Measurements from ENCODE around the gene UBN1.
"Not testable (repeated sequence)": the region's sequence is repeated elsewhere in the genome, so short reads cannot be mapped to it uniquely, and the experiment has no call there.

Gene UBN1

GRCh38 chr16:4886151-4886550, 38.9 kb downstream of the UBN1 start:
- no peak for DNase-seq

DNA sequence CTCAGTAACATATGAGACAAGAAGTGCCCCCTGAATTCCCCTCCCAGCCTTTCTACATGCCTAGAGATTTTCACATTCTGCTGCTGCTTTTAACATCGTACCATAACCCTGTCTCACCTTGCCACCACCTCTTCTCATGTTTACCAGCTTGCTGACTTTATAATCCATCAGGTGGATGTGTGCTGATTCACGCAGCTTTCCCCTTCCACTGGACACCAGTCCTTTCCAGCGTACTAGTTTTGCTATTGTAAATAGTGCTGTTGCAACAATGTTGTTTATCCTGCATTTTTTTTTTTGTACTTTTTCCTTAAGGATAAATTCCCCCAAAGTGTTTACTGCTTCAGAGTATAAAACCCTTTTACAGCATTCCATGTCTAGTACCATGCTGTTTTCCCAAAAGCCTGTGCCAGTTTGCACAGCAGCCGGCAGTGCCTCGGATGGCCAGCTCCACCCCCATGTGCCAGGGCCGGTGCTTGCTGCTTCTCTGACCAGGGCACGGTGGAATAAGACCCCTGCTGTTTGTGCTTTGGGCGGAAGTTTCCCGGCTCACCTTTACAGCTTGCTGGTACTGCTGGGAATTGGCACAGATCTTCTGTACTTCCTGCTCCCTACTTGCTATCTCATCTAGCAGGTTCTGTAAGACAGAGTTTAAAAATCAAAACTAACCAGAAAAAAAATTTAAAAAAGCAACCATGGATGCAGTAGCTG, 41.3 kb downstream of the UBN1 start:
- no peak for DNase-seq

DNA sequence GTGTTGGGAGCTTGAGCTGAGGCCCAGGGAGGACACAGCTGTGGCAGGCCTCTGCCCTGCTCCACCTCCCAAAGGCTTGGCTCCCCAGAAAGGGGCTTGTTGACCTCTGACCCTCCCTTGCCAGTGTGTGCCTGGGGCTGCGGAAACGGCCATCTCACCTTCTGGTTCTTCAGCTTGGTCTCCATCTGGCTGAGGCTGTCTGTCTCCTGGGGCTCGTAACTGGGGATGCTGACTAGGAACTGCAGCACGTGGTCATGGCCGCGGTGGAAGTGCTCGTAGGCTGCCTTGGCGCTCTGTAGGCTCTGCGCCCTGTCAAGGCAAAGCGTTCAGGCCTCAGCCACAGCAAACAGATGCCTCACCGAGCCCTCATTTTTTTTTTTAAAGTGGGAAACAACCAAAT, 42.7 kb downstream of the UBN1 start:
- DNase-seq: no peak

- DNase-seq: no peak
Measured at GRCh38 chr16:4890686-4891085, 43.4 kb downstream of the UBN1 start.

DNA sequence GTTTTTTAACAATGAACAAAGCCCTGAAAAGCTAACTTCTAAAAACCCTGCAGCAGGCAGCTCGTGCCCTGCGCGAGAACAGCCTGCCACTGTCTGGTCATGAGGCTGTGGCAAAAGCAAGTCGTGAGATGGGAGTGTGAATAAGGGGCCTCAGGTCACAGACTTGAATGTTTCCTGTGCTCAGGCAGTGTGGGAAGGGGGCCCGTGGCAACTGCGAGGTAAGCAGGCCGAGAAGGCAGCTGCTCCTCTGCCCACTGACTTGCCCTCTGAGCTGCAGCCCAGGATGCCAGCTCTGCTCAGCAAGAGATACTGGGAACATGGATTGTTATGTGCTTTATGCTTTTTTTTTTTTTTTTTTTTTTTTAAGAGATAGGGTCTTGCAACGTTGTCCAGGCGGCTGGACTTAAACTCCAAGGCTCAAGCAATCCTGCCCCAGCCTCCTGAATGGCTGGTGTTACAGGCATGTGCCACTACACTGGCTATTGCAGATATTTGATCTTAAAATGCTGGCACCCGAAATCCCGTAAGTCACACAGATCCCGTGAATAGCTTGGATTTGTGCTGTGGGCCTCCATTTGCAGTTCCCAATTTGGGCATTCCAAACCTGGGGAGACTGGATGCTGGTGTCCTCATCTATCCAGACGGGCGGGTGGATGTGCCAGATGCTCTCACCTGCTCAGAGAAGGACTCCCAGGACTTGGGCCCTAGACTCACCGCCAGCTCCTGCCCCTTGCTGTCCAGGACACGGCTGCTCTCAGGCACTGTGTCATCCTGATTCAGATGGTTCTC, 44.0 kb downstream of the UBN1 start:
- DNase-seq: no peak

DNA sequence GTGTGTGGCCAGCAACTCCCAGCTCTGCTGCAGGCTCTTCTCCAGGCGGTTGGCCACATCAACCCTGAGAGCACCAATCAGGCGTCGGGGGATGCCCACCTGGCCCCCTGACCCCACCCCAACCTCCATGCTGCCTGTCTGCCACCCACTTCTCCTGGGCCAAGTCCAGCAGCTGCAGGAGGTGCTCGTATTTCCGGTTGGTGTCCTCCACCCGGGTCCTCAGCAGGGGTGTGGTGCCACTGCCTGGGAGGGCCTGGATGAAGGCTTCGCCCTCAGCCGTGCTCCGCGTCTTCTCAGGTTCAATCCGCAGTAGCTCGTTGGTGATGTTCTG, 44.6 kb downstream of the UBN1 start:
- no peak for DNase-seq

- peak; percentile 64 for DNase-seq
Measured at GRCh38 chr16:4892361-4893102, 45.3 kb downstream of the UBN1 start.

- no peak for DNase-seq
Measured at GRCh38 chr16:4893103-4893862, 46.0 kb downstream of the UBN1 start.

- no peak for DNase-seq
Measured at GRCh38 chr16:4894276-4895150, 47.2 kb downstream of the UBN1 start.

GRCh38 chr16:4895366-4895765, 48.1 kb downstream of the UBN1 start:
- DNase-seq: no peak

- not testable (repeated sequence) for DNase-seq
Measured at GRCh38 chr16:4896761-4897160, 49.5 kb downstream of the UBN1 start.

DNA sequence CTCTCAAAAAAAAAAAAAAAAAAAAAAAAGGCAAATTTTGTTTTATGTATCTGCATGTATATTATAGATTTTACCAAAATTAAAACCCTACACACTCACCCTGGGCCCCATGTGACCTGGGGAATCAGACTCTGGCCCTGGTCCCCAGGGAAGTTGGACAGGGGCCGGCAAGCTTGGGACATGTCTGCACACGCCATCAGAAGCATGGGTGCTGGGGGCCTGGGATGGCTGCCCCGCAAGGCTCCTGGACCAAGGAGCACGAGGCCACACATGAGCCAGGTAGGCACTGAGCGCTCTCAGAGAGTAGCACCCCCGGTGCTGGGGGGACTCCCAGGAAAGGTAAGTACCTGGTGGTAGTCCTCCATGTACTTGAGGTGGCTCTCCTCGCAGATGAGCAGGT, 50.0 kb downstream of the UBN1 start:
- no peak for DNase-seq

- no peak for DNase-seq
Measured at GRCh38 chr16:4898811-4899473, 51.7 kb downstream of the UBN1 start.

DNA sequence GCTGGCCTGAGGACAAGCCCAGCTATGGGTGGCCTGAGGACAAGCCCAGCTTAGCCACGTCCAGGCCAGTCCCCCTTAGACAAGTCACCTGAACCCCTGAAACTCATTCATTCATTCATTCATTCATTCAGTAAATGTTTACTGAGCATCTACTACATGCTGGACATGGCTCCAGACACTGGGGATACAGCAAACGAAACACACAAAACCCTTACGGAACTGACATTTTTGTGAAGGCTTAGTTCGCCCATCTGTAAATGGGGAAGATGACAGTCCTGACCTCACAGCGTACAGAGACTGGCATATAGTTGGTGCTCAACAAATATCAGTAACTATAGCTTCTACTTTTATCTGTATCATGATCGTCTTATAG, 52.2 kb downstream of the UBN1 start:
- DNase-seq: no peak

DNA sequence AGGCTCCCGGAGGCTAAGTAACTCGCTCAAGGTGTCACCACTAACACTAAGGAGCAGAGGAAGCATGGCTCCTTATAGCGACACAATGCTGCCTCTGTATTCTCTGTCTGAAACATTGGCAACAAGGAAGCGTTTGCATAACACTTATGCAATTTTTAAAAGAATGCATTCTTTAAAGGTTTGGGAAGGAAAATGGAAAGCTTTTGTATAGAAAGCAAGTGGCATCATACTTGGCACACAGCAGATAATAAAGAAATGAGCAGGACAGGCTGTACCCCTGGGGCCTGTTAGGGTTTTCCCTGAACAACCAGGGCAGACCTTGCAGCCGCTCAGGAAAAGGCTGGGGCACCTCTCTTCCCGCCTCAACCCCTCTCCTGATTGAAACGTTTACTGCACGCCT, 52.8 kb downstream of the UBN1 start:
- DNase-seq: no peak

GRCh38 chr16:4900750-4901149, 53.5 kb downstream of the UBN1 start:
- DNase-seq: no peak

- DNase-seq: no peak
Measured at GRCh38 chr16:4902038-4902437, 54.8 kb downstream of the UBN1 start.

- no peak for DNase-seq
Measured at GRCh38 chr16:4904108-4904941, 57.0 kb downstream of the UBN1 start.

- DNase-seq: no peak
Measured at GRCh38 chr16:4904942-4905615, 57.8 kb downstream of the UBN1 start.

DNA sequence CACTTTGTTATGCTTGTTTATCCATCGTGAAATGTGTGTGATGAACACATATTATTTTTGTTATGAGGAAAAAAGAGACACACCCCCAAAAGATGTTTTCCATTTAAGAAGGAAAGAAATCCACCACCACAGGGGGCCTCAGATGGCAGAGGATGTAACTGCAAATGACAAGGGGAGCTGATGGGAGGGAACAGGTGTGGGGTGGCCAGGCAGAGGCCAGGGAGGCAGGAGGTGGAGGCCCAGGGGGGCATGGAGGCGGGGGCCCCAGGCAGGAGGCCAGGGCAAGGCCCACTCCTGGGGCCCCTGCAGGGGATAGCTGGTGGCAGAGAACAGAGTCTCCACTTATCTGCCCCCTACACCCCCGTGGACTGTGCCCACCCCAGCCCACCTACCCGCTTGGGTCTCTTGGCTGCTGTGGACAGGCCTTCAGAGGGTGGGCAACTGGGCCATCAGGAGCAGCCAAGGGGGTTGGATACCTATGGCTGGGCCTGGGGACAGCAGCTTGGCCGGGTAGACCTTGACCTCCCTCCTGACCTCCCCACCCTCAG, 61.6 kb downstream of the UBN1 start:
- DNase-seq: no peak

All from femur (tissue), 1 donor.